PC-3 (cell line): ENCODE measurements around the gene SAMD4A. TPM values are rescaled to one million over a fixed set of nuclear protein-coding genes. Genes with fewer than 3 reads are reported as not detected.

Experiments
- ATAC-seq: fragments of 200-7000 bp; cut with Tn5 transposase; 2 replicates; pipeline ENCODE4 v1.9.1; 2020; ENCODE audit warnings: mild to moderate bottlenecking, moderate library complexity
- BruUV-seq: library from RNA; stranded (reverse); fragments of 400-500 nt; replicated peaks from 2 replicates; lab custom pipeline; 2021; lab: Mats Ljungman, UMichigan
- CTCF ChIA-PET: fragments of 300-600 bp; sonication (Branson Sonifier 250); formaldehyde crosslinking; loops from one replicate; lab custom pipeline; 2022; ENCODE audit warnings: antibody characterized with exemption; lab: Charles Lee
- POLR2A ChIA-PET: fragments of 300-600 bp; sonication (Branson Sonifier 250); formaldehyde crosslinking; loops from one replicate; lab custom pipeline; 2022; ENCODE audit warnings: antibody characterized with exemption; ENCODE audit not compliant: unreplicated experiment; lab: Charles Lee
- DNase-seq: peaks from one replicate; pipeline ENCODE4 v3.0.0-alpha.2; 2015
- H2AFZ ChIP-seq: fragments of 300-600 bp; sonication (generic); 2 replicates; pipeline ENCODE4 v1.6.0; 2016; ENCODE audit warnings: antibody characterized with exemption, low read length
- H3F3A ChIP-seq: fragments of 300-600 bp; sonication (generic); one replicate; pipeline ENCODE4 v1.6.0; 2017; ENCODE audit warnings: antibody characterized with exemption, low read length, control low read depth, mild to moderate bottlenecking; ENCODE audit not compliant: unreplicated experiment
- H3K27ac ChIP-seq: fragments of 300-600 bp; sonication (generic); 2 replicates; pipeline ENCODE4 v1.5.1; 2016; ENCODE audit warnings: mild to moderate bottlenecking, low read length
- H3K27me3 ChIP-seq: fragments of 300-600 bp; sonication (generic); 2 replicates; pipeline ENCODE4 v1.6.1; 2016; ENCODE audit warnings: low read length, mixed read lengths
- H3K36me3 ChIP-seq: fragments of 300-600 bp; sonication (generic); 2 replicates; pipeline ENCODE4 v1.6.1; 2016; ENCODE audit warnings: low read depth, mixed run types, low read length, mixed read lengths
- H3K4me1 ChIP-seq: fragments of 300-600 bp; sonication (generic); 2 replicates; pipeline ENCODE4 v1.5.1; 2016; ENCODE audit warnings: low read length; ENCODE audit not compliant: insufficient read depth
- H3K4me2 ChIP-seq: fragments of 300-600 bp; sonication (generic); 2 replicates; pipeline ENCODE4 v1.6.0; 2016; ENCODE audit warnings: low read length
- H3K4me3 ChIP-seq: fragments of 300-600 bp; sonication (generic); 2 replicates; pipeline ENCODE4 v1.5.1; 2016; ENCODE audit warnings: mild to moderate bottlenecking, low read length, mixed read lengths
- H3K79me2 ChIP-seq: fragments of 300-600 bp; sonication (generic); 2 replicates; pipeline ENCODE4 v1.6.1; 2017; ENCODE audit warnings: low read length, mixed read lengths
- H3K9ac ChIP-seq: fragments of 300-600 bp; sonication (generic); 2 replicates; pipeline ENCODE4 v1.6.0; 2016; ENCODE audit warnings: mild to moderate bottlenecking, low read length
- H3K9me2 ChIP-seq: fragments of 300-600 bp; sonication (generic); replicated peaks from 2 replicates; pipeline ENCODE4 v1.6.1; 2016; ENCODE audit warnings: mixed run types, low read length, mixed read lengths
- H3K9me3 ChIP-seq: fragments of 300-600 bp; sonication (generic); 2 replicates; pipeline ENCODE4 v1.6.1; 2016; ENCODE audit warnings: low read length, mixed read lengths
- H4K20me1 ChIP-seq: fragments of 300-600 bp; sonication (generic); 2 replicates; pipeline ENCODE4 v1.6.1; 2016; ENCODE audit warnings: low read length, mixed read lengths
- EZH2 ChIP-seq: fragments of 300-600 bp; sonication (generic); IDR thresholded peaks from one replicate; pipeline ENCODE4 v1.6.1; 2017; ENCODE audit warnings: antibody characterized with exemption, mild to moderate bottlenecking, low read length; ENCODE audit not compliant: unreplicated experiment
- EZH2phosphoT487 ChIP-seq: fragments of 300-600 bp; sonication (generic); IDR thresholded peaks from 2 replicates; pipeline ENCODE4 v1.6.1; 2018; ENCODE audit warnings: mild to moderate bottlenecking, antibody characterized with exemption, low read length, borderline replicate concordance
- intact Hi-C: fragments of 100-400 bp; cut with micrococcal nuclease; formaldehyde crosslinking; loops from 2 replicates; pipeline ENCODE4 v1.9.0; 2023
- total RNA-seq: library from RNA; depleted of rRNA; stranded (reverse); fragments of >200 nt; gene quantifications from 2 replicates; pipeline ENCODE4 v1.2.3, GENCODE V29; 2014
- TF ChIP-seq, protein P1 (sequence below): fragments of 300-600 bp; sonication (generic); conservative IDR thresholded peaks from 2 replicates; pipeline ENCODE4 v1.5.1; 2017; ENCODE audit warnings: antibody characterized with exemption, low read depth, mild to moderate bottlenecking, low read length

SAMD4A gene
- total RNA-seq, 1 experiment from 2014 or later, result 42.9 TPM

DNA sequence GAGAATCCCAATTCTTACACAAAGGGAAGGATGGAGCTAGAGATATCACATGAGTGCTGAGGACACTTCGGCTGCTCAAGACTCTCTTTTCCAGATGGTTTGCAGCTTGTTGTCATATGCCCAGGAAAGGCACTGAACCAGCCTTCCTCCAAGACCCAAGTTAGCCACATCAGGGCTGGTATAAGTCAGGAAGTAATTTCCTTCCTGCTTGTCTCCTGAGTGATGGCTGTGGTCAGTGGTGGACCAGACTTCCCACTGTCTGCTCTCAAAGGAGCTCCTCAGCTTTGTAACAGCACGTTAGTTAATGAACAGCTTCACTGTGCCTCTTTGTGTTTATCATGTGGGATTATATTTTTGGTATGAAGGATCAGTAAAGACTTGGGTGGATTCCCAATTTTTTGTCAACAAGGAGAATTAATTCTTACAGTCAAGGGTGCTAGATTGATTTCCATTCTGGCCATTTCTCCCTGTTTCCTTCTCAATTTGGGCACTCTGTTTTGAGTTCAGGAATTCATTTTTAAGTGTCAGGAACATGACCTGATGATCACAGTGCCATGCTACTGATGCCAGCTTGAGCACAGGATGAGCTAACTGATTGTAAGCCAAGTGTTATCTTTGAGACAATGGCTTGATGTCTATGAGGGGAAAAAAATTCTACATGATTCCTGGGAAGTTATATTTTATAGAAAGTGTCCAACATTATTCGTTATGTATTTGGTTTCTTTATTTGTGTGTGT, 189.9 kb downstream of the SAMD4A start:
- TF ChIP-seq, protein P1, sequence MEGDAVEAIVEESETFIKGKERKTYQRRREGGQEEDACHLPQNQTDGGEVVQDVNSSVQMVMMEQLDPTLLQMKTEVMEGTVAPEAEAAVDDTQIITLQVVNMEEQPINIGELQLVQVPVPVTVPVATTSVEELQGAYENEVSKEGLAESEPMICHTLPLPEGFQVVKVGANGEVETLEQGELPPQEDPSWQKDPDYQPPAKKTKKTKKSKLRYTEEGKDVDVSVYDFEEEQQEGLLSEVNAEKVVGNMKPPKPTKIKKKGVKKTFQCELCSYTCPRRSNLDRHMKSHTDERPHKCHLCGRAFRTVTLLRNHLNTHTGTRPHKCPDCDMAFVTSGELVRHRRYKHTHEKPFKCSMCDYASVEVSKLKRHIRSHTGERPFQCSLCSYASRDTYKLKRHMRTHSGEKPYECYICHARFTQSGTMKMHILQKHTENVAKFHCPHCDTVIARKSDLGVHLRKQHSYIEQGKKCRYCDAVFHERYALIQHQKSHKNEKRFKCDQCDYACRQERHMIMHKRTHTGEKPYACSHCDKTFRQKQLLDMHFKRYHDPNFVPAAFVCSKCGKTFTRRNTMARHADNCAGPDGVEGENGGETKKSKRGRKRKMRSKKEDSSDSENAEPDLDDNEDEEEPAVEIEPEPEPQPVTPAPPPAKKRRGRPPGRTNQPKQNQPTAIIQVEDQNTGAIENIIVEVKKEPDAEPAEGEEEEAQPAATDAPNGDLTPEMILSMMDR, result no peak
- TF ChIP-seq EZH2 (no peak), EZH2phosphoT487 (no peak)
- H3K9me3 ChIP-seq, result no peaks in the 10 kb centered on the region
- POLR2A ChIA-PET, result interaction anchor here (0.6 to 0.7 kb wide), 3 partner anchors 36 to 925 kb away, joined by 3 read pairs; no protein-coding TSS in a partner anchor
- H3K9ac ChIP-seq, result no peak overlapping the region
- H3K79me2 ChIP-seq, result no peaks in the 10 kb centered on the region
- no peak for ATAC-seq
- no peaks in the 10 kb centered on the region for H3K4me1 ChIP-seq
- no peaks in the 10 kb centered on the region for H4K20me1 ChIP-seq
- DNase-seq, result no peak
- H3K4me3 ChIP-seq, result no peak overlapping the region
- no TSS peak for BruUV-seq
- intact Hi-C loops, result no loop called here
- H3K4me2 ChIP-seq, result no peak overlapping the region
- H3K27ac ChIP-seq, result no peak overlapping the region
- H3F3A ChIP-seq, result no peaks in the 10 kb centered on the region
- H3K36me3 ChIP-seq, result peaks cover 21% of the 10 kb centered on the region
- H3K9me2 ChIP-seq, result no peaks in the 10 kb centered on the region
- H2AFZ ChIP-seq, result no peak overlapping the region
- H3K27me3 ChIP-seq, result no peaks in the 10 kb centered on the region
- CTCF ChIA-PET, result interaction anchor here (0.9 kb wide), 1 partner anchor 16 kb away, joined by 3 read pairs; no protein-coding TSS in a partner anchor

DNA sequence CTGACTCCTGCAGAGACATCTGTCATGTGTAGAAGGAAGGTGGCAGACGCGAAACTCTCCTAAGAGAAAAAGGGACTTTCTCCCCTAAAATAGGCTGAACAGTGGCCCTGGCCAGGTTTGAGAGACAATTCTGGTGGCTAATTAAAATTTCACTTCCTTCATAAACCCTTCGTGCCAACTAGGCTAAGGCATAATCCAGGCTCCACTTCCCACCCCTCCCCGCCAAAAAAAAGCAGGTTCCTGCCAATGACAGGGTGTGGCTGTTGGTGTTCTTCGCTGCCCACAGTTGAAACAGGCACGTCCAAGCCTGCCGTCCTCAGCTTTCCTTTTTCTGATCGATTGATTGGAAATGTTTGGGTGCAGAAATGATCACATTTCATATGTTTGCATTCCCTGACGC, 191.1 kb downstream of the SAMD4A start:
- ChIA-PET CTCF (no interaction called here), POLR2A (interaction anchor here (0.6 kb wide), 1 partner anchor 193 kb away, joined by 3 read pairs; no protein-coding TSS in a partner anchor)
- no peaks in the 10 kb centered on the region for H3K9me2 ChIP-seq
- H3F3A ChIP-seq, result no peaks in the 10 kb centered on the region
- no TSS peak for BruUV-seq
- intact Hi-C loops, result no loop called here
- H3K9ac ChIP-seq, result no peak overlapping the region
- no peaks in the 10 kb centered on the region for H4K20me1 ChIP-seq
- H3K4me3 ChIP-seq, result no peak overlapping the region
- peaks cover 17% of the 10 kb centered on the region; the same call in 1 of the 2 replicates for H3K36me3 ChIP-seq
- ATAC-seq, result no peak
- H3K9me3 ChIP-seq, result no peaks in the 10 kb centered on the region
- H3K27ac ChIP-seq, result no peak overlapping the region
- H2AFZ ChIP-seq, result no peak overlapping the region
- no peak for DNase-seq
- H3K79me2 ChIP-seq, result no peaks in the 10 kb centered on the region
- TF ChIP-seq, protein P1, result no peak
- no peak for TF ChIP-seq EZH2phosphoT487
- TF ChIP-seq EZH2, result no peak
- H3K4me1 ChIP-seq, result no peaks in the 10 kb centered on the region
- no peaks in the 10 kb centered on the region for H3K27me3 ChIP-seq
- no peak overlapping the region for H3K4me2 ChIP-seq

DNA sequence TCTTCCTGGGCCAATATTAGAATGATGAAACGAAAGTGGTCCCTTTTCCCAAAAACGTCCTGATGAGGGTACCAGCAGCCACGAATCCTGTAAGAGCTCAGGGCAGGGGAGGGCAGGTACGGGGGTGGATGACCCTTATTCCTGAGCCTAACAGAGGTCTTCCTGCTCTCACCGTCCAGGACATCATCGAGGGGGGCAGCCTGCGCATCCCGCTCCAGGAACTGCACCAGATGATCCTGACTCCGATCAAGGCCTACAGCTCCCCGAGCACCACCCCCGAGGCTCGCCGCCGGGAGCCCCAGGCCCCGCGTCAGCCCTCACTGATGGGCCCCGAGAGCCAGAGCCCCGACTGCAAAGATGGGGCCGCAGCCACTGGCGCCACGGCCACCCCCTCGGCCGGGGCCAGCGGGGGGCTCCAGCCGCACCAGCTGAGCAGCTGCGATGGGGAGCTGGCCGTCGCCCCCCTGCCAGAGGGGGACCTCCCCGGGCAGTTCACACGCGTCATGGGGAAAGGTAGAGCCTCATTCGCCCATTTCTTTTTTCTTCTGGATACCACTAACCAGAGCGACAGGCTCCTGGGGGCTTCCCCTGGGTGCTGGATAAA, 193.2 kb downstream of the SAMD4A start:
- Histone ChIP-seq H4K20me1 (no peaks in the 10 kb centered on the region), H2AFZ (no peak overlapping the region), H3K36me3 (peaks cover 25% of the 10 kb centered on the region; the same call in 1 of the 2 replicates), H3F3A (no peaks in the 10 kb centered on the region), H3K9me3 (no peaks in the 10 kb centered on the region), H3K4me2 (no peak overlapping the region), H3K9ac (no peak overlapping the region), H3K27ac (no peak overlapping the region), H3K4me3 (no peak overlapping the region), H3K9me2 (no peaks in the 10 kb centered on the region), H3K4me1 (no peaks in the 10 kb centered on the region), H3K79me2 (no peaks in the 10 kb centered on the region), H3K27me3 (no peaks in the 10 kb centered on the region)
- BruUV-seq, result no TSS peak
- TF ChIP-seq, protein P1, result no peak
- TF ChIP-seq EZH2phosphoT487 (no peak), EZH2 (no peak)
- ATAC-seq (no peak), DNase-seq (no peak)
- POLR2A ChIA-PET, result no interaction called here
- CTCF ChIA-PET, result no interaction called here
- intact Hi-C loops, result no loop called here
